T-helper 1 cell (primary cell): ENCODE data around the gene ABLIM1.
A peak's percentile ranks its signal among the peaks of the same experiment; 100 is the strongest.

Experiments used
- DNase-seq, 5 donors: peaks; one replicate each; pipeline ENCODE4 v3.0.0-alpha.2; 2012 to 2020

The ABLIM1 gene

DNA sequence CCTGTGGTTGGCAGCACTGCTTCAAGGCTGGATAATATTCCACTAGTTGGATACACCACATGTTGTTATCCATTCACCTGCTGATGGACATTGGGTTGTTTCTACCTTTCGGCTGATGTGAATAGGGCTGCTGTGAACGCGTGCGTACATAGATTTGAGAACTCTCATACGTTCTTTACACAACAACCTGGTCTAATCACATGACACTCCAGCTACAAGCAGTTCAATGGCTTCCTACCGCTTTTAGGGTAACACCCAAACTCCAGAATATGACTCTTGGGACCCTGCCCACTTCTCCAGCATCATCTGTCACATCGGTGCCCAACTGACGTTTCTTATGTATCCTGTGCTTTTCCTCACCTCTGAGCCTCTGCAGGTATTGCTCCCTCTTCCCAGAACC lies 114.6 kb downstream of the ABLIM1 start:
- DNase-seq: no peak

DNA sequence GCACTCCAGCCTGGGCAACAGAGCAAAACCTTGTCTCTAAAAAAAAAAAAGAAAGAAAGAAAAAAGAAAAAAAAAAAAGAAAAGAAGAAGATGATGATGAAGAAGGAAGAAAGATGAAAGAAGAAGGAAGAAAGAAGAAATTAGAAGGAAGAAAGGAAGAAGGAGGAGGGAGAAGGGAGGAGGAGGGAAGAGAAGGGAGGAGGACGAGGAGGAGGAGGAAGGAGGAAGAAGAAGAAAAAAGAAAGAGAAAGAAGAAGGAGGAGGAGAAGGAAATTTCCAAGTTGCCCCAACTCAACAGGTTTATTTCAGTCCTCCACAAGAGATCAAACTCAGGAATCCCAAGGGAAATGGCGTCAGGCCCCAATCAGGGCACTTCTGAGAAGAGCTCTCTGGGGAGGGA lies 115.7 kb downstream of the ABLIM1 start:
- DNase-seq: no peak

DNA sequence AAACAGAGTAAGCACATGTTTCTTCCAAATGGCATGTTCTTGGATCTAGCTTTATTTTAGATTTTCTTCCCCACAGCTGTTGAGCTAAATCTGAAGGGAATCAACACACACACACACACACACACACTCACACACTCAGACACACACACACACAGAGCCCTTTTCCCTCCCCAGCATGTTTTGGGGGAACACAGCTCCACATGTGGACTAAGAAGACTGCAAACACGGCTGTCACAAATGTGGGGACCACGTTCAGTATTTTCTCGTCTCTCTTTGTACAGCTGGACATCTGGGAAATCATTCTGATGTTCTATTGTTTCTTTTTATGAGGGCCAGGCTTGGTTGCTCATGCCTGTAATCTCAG lies 116.3 kb downstream of the ABLIM1 start:
- DNase-seq: no peak

DNA sequence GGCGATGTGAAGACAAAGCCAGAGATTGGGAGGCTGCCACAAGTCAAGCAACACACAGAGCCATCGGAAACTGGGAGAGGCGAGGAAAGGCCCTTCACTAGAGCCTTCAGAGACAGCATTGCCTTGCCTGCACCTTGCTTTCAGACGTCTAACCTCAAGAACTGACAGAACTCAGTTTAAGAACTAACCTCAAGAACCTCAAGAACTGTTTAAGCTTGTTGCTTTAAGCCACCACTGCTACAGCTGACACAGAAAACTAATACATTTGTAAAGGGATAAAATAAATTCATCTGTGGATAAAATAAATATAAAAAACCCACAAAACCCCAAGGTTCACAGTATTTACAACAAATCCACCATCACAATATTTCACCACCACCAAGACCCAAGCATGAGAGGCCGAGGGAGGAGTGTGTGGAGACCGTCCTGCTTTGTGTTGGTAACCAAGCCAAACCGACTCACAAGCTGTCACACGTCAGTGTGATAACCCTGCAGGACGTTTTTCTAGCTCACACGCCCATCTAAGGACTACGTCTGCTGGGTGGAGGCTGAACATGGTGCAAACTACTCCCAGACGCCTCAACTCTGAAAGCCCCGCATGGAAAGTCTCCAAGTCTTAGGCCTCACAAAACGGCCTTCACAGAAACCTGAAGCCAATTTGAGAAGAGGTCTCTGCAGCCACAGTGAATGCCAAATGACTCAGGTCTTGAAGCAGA lies 116.8 kb downstream of the ABLIM1 start:
- DNase-seq: peak; percentile 28 to 90 (median 59)

DNA sequence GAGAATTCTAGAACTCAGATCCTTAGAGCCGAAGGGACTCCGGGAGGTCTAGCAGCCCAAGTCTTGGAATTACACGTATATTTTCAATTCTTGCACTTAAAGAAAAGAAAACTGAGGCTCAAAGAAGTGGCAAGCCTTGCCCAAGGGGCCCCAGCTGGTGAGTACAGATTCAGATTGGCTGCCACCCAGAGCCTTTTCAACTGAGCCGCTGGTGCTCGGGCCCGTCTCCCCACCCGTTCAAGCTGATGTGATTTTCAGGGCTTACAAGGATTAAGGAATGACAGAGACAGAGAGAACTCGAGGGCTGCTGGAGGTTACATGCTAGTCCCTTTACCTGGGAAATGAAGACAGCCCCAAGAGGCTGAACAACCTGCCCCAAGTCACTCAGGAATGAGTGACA lies 117.8 kb downstream of the ABLIM1 start:
- no peak for DNase-seq

DNA sequence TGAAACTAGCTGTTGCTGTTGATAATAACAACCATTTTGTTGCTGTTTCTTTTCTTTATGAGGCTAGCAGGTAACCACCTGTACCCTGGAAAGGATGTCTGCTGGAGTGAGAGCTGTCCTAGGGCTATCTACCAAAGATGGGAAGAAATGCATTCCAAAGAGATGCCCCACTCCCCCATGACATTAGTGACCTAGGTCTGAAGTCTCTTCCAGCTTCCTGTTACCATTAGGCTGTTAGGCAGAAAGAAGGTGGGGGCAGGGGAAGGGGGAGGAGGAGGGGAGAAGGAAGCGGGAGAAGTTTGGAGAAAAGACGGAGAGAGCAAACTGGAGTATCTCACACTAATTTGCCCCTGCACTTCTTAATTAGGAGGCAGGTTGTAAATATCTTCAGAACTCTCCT lies 118.5 kb downstream of the ABLIM1 start:
- no peak for DNase-seq

DNA sequence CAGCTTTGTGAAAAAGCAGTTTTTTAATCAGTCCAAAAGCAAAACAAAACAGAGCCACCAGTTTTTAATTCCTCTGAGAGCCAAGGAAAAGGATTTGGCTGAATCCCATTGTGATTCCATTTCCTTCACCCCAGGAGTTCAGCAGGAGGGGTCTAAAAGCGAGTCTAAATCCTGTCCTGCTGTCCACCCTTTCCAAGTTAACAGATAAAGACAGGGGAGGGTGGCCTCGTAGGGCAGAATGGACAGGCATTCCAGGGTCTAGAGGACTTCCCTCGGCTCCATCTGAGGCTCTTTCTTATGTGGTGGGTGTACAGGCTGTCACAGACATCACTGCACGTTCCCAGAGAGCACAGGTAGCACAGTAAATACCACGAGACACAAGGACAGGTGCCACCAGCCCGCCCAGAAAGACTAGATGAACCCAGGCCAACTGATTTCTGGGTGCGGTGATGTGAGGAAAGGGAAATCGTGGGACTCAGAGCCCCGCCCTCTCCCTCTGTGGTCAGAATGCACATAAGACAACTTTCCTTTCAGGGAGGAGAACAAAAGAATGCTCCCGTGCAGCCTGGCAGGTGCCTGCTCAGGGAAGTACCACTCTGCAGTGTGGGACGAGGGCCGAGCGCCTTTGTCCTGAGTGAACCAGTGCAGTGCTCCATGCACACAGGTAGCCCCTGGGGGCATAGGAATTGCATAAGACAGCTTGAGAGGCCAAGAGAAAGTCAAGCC lies 119.7 kb downstream of the ABLIM1 start:
- peak in 4 of 5 donors; percentile 31 to 74 (median 48) for DNase-seq

DNA sequence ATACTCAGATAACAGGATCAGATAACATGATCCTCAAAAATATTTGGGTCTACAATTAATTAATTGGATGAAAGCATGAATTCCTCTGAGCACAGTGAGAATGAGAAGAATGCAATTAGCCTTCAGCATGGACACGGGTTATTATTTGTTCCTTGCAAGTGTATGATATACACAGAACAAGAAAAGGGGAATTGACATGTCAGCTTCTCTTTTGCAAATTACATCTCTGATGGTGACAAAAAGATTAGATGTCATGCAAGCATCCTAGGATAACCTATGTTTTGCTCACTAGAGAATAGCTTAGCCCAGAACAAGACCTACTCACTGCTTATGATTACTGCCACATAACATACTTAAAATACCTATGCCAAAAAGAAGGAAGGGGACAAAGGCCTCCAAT lies 120.3 kb downstream of the ABLIM1 start:
- DNase-seq: no peak

DNA sequence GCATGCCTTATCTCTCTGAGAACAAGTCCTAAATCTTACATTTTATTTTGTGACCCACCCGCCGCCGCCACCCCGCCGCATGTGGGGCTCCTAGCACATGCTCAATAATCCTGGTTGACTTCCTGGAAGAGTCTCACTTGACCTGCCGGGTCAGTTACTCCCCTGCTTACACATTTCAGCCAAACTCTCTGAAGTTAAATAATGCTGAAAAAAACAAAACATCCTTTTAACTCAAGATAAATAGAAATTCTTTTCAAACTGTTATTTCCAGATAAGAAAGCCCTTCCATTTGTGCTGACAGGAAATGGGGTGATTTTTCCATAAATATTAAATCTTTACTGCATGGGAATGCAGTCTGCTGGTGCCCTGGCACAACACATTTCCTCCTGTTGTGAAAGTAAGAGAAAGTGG lies 123.5 kb downstream of the ABLIM1 start:
- DNase-seq: no peak

DNA sequence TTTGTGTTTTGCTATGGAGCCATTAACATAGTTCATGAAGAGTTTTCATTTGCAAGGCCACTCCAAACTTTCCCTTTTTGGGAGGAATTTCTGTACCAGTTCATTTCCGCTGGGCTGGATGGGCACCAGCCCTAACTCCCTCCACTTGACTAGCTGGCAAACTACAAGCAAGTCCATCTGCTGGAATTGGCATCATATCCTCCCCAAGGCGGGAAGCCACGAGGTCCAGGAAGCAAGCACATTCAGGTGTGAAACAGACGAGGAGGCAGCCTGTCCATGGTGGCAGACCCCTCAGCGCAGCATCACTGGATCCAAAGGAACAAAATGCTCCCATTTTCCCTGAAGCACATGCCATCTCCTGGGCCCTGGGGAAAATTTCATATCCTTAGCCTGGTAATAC lies 125.8 kb downstream of the ABLIM1 start:
- no peak for DNase-seq

DNA sequence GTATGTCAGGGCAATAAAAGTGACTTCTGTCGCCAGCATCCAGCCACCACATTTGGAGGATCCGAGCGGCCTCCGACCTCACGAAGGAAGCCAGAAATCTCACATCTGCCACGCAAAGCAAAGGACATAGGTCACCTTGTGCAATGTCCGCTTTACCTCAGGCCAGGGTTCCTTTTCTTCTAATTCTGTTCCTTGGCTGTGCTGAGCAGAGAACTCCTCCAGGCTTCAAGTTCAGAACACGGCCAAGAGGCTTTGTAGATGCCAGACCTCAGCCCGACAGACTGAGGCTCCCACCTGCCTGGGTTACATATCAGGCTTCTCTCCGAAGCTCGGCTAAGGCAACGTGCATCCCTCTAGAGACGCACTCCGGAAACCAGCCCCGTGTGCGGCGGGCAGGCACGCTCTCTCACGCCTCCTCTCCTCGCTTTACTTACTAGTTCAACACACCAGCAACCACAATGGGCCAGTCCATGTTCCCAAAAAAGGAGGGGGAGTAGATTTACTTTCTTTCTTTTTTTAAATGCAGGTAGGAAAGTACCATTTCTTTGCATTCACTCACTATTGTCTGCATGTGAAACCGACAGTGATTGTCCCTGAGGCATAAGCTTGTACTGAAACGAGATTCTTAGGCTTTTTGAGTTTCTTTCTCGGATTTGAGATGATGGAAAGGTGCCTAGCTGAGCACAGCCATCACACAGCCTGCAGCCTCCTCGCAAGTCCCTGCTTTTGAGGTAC lies 131.4 kb downstream of the ABLIM1 start:
- DNase-seq: peak; percentile 74 to 96 (median 84)

DNA sequence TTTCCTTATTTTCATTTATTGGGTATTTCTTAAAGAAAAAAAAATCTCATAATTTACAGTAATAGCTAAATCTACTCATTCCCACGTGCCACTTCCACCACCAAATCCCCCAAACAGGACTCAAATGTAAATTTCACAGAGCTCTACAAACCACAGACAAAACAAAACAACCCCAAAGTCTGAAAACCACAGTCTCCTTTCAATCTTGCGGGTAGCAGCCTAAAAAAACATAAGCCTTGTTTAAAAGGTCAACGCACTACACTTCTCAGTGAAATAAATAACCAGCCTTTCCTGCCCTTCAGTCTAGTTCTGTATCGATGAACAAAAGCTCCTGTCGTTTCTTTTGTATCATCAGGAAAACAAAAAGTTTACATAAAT lies 132.0 kb downstream of the ABLIM1 start:
- DNase-seq: peak in 1 of 5 donors; percentile 52

DNA sequence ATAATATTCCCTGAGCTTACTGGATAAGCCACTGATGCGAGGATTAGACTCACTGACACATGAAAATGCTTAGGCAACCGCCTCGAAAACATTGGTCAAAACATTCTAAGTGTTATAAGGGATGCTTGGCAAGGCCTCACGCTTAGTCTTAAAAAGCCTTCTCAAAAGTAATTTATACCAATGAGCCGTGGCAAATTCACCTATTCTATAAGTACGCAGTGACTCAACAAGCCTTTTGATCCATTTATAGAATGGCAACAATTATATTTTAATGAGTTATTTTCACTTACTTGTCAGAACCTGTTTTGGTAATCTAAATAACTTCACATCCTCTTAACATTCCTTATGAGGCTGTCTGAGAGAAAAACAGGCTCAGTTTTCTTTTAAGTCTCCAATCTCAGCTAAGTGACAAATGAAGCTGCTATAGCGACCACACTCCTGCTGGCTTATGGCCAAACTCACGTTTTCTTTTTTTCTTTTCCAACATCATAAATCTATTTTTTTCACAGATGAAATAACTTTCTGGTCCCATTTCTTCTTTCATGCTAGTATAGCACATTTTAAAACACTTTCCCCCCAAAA lies 132.6 kb downstream of the ABLIM1 start:
- peak in 1 of 5 donors; percentile 37 for DNase-seq

DNA sequence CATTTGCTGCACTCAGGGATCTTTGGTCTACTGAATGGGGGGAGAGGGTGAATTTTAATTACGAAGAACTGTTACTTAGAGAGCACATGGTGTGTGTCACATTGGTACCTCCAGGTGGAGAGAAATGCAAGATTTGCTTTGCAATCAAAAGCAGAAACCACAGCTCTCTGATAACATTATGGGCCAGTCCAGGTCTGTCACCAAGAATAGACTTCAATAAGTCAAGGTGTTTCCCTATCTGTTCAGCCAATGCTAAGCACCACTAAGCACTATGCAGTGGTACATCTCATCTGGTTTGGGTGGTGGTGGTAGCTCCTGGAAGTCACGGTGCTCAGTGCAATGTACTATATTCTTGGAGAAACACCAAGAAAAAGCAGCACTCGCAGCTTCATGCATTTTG lies 134.2 kb downstream of the ABLIM1 start:
- DNase-seq: peak in 1 of 5 donors; percentile 28

DNA sequence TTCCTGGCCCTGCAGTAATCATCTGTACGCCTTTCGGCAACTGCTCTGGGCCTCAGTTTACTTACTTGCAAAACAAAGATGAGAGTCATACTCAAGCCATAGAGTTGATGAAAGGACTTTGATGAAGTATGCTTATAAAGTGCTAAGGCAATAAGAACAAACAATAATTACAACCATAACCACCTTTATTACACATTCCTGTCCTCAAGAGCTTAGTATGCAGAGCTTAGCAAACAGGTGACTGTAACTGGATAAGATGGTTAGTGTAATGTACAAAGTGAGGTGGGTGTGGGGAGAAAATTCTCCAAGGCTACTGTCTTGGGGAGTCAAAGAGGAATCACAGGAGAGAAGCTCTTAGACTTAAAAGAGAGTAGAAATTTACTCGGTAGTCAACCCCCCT lies 136.8 kb downstream of the ABLIM1 start:
- no peak for DNase-seq

DNA sequence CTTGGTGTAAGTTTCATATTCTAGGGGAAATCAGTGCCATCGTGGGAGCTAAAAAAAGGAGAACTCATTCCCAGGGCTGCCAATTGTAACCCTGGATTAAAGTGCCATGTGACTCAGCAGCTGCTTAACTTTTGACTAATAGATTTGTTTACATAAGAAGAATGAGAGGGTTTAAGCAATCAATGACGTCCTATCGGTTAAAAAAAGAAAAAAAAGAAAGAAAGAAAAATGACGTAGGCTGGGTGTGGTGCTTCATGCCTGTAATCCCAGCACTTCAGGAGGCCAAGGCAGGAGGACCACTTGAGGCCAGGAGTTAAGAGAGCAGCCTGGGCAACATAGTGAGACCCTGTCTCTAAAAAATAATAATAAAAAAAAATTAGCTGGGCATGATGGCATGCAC lies 137.6 kb downstream of the ABLIM1 start:
- DNase-seq: no peak

DNA sequence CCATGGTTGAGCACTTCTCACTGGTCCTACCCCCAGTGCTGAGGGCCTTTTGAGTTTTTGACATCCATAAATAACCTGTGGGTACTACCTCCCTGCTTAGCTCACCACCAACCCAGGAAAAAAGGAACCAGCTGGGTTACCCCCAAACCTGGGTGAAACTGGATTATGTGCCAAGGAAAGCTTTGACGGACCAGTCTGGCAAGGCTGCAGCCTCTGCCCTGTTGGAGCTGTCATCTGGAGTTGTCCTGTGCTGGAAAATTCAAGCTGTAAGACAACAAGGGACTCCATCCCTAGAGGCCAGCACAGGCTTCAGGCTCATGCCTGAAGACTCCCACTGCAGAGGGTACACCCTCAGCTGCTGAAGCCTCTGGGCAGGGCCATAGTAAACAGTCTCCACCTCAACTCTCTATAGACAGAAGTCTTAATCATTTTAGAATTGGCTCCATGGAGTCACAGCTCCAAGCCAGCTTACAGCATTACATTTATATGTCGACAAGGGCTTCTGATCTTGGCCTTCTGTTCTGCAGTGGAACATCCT lies 138.2 kb downstream of the ABLIM1 start:
- no peak for DNase-seq

DNA sequence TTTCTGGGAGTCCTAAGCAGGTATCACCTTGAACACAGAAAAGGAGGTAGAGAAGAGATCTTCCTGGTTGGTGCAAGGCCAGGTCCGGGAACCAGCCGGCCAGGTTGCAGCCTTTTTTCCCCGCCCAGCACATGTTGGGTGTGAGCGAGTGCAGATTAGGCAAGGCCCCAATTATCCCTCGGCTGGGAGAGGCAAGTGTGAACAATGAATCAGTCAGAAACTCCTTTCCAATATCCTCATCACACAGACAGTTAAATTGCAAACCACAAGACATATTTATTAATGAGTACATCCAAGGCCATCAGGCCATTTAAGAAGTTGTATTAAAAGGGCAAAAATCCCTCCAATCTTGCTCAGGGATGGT lies 138.8 kb downstream of the ABLIM1 start:
- DNase-seq: no peak

DNA sequence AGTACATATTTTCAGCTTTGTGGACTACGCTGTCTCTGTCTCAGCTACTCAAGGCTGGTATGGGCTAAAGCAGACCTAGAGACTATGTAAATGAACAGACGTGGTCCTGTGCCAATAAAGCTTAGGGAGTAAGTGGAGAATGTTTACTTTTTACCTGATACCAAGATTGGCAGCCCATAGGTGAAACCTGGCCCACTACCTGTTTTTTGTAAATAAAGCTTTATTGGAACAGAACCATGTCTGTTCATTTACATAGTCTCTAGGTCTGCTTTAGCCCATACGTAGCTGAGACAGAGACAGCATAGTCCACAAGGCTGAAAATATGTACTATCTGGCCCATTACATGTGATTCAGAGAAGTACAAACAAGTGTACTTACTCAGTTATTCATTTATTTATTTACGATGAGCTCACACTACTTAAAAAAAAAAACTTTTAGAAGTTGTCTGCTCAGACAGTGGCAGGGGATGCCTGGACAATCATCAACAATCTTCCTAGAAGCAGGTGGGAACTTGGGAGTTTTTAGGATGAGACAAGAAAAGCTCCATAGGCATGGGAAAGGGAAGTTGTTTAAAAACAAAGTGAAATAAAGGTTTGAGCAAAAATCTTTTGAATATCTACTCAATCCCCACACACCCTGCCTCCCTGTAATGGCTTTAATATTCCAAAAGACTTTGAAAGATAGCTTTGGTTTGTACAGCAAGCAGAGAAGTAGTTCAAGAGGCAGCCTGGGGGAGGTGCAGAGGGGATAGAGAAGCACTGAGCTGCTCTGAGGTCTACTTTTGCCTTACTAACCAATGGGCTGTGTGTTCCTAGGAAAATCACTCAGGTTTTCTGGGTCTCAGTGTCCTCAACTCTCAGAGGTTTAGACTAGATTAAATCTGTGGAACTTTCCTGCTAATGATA lies 139.4 kb downstream of the ABLIM1 start:
- no peak for DNase-seq

DNA sequence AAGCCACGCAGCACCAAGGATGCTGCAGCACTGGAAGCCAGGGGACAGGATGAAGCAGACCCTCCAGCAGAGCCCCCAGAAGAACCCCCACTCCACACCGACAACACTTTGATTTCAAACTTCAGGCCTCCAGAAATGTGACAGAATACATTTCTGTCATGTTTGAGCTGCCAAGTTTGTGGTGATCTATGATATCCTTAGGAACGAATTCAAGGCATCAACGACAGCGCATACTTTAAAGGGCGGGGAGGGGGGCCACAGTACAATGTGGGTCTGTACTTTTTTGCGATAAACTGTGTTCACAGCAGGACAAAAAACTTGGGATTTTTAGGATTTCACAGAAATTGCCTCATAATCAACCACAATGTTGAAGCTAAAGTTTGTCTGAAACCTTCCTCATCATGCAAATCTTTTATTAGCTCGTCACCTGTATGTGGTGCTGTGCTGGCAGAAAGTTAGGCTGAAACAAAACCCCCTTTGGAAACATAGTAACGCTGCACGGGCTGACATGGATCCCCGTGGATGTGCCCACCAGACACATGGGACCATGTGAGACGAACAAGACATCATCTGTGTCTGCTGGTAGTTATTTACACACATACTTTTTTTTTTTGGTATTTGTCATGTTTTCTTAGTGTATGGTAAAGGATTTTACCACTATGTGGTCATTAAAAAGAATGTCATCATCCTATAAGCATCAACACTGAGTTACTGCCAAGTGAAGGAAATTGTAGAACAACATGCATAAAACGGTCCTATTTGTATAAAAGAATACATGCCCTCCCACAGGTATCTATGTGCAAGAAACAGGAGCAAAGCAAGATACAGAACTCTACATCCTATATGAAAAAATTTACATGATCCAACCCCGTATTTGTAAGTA lies 140.5 kb downstream of the ABLIM1 start:
- DNase-seq: no peak

DNA sequence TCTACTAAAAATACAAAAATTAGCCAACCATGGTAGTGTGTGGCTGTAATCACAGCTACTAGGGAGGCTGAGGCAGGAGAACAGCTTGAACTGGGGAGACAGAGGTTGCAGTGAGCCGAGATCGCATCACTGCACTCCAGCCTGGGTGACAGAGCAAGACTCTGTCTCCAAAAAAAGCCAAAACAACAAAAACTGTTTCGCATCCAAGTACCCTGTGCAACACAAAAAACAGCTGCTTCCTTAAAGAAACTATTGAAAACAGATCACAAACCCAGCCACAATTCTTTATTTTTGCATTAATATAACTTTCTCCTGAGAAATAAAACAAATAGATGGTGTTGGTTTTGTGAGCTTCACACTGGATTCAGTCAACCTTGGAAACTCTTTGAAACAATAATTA lies 141.7 kb downstream of the ABLIM1 start:
- DNase-seq: no peak
